Smooth muscle cell (in vitro differentiated cells): Measurements from ENCODE around the gene NUF2. TPM values are rescaled to one million over a fixed set of nuclear protein-coding genes. Genes with fewer than 3 reads are reported as not detected.

ENCODE experiments used
- DNase-seq: peaks from one replicate; lab custom pipeline; 2025; ENCODE audit not compliant: unreplicated experiment; lab: John Stamatoyannopoulos, UW
- H2AFZ ChIP-seq: fragments of 200-600 bp; sonication (generic); 2 replicates; pipeline ENCODE4 v1.6.0; 2016; ENCODE audit warnings: antibody characterized with exemption, low read depth, mild to moderate bottlenecking
- H3F3A ChIP-seq: fragments of 200-600 bp; sonication (generic); 2 replicates; pipeline ENCODE4 v1.6.0; 2017; ENCODE audit warnings: antibody characterized with exemption, low read depth
- H3K27ac ChIP-seq: fragments of 200-600 bp; sonication (generic); 2 replicates; pipeline ENCODE4 v1.5.1; 2016; ENCODE audit warnings: low read depth, mild to moderate bottlenecking
- H3K27me3 ChIP-seq: fragments of 200-600 bp; sonication (generic); 2 replicates; pipeline ENCODE4 v1.6.1; 2016; ENCODE audit warnings: low read depth, mild to moderate bottlenecking
- H3K36me3 ChIP-seq: fragments of 200-600 bp; sonication (generic); 2 replicates; pipeline ENCODE4 v1.5.1; 2016; ENCODE audit warnings: low read depth
- H3K4me1 ChIP-seq: fragments of 200-600 bp; sonication (generic); 2 replicates; pipeline ENCODE4 v1.5.1; 2016; ENCODE audit warnings: low read depth
- H3K4me2 ChIP-seq: fragments of 200-600 bp; sonication (generic); 2 replicates; pipeline ENCODE4 v1.6.0; 2016; ENCODE audit warnings: mild to moderate bottlenecking
- H3K4me3 ChIP-seq: fragments of 200-600 bp; sonication (generic); 2 replicates; pipeline ENCODE4 v1.5.1; 2016; ENCODE audit warnings: mild to moderate bottlenecking
- H3K79me2 ChIP-seq: fragments of 200-600 bp; sonication (generic); 2 replicates; pipeline ENCODE4 v1.6.0; 2016; ENCODE audit warnings: low read depth, mild to moderate bottlenecking
- H3K9ac ChIP-seq: fragments of 200-600 bp; sonication (generic); 2 replicates; pipeline ENCODE4 v1.6.0; 2016; ENCODE audit warnings: low read depth
- H3K9me3 ChIP-seq: fragments of 200-600 bp; sonication (generic); replicated peaks from 2 replicates; pipeline ENCODE4 v1.5.1; 2016; ENCODE audit warnings: low read depth
- H4K20me1 ChIP-seq: fragments of 200-600 bp; sonication (generic); 2 replicates; pipeline ENCODE4 v1.6.0; 2016; ENCODE audit warnings: low read depth
- CTCF ChIP-seq: fragments of 200-600 bp; sonication (generic); IDR thresholded peaks from 2 replicates; pipeline ENCODE4 v1.5.1; 2017; ENCODE audit warnings: borderline replicate concordance, mild to moderate bottlenecking, antibody characterized with exemption; ENCODE audit not compliant: insufficient read depth, poor library complexity, severe bottlenecking
- WGBS: methylation state at CpG from one replicate; pipeline ENCODE4 v1.1.7; 2016; ENCODE audit warnings: low lambda C conversion rate; 5-methylcytosine and 5-hydroxymethylcytosine counted together
- polyA plus RNA-seq: library from polyadenylated mRNA; unstranded; fragments of >200 nt; fragmentation: Nextera tagmentation; extraction: Ambion mirVana; gene quantifications from 2 replicates; pipeline ENCODE4 v1.2.1, GENCODE V29; 2016
- total RNA-seq: library from RNA; depleted of rRNA; stranded (reverse); fragments of >200 nt; gene quantifications from 2 replicates; pipeline ENCODE4 v1.2.3, GENCODE V29; 2014

Gene NUF2
- total and polyA plus RNA-seq, 2 experiments from 2014 or later, result 3.1 to 6.2 TPM

GRCh38 chr1:163378554-163378953 is 56.8 kb downstream of the NUF2 start:
- Histone ChIP-seq H3K79me2 (no peaks in the 10 kb centered on the region), H3K4me1 (no peaks in the 10 kb centered on the region), H4K20me1 (no peaks in the 10 kb centered on the region), H3F3A (no peaks in the 10 kb centered on the region), H3K9ac (no peak overlapping the region), H3K4me2 (no peak overlapping the region), H3K27ac (no peak overlapping the region), H3K27me3 (no peaks in the 10 kb centered on the region), H3K36me3 (no peaks in the 10 kb centered on the region), H3K4me3 (no peak overlapping the region), H2AFZ (no peak overlapping the region), H3K9me3 (no peaks in the 10 kb centered on the region)
- no peak for TF ChIP-seq CTCF
- DNase-seq, result no peak
- WGBS, result 95% methylated on average over 2 of the region's 2 CpGs

GRCh38 chr1:163379801-163380200 is 58.0 kb downstream of the NUF2 start:
- H3F3A ChIP-seq, result no peaks in the 10 kb centered on the region
- H3K79me2 ChIP-seq, result no peaks in the 10 kb centered on the region
- no peak overlapping the region for H3K27ac ChIP-seq
- 90% methylated on average over 4 of the region's 4 CpGs for WGBS
- TF ChIP-seq CTCF, result no peak
- H2AFZ ChIP-seq, result no peak overlapping the region
- H3K4me1 ChIP-seq, result no peaks in the 10 kb centered on the region
- H3K4me2 ChIP-seq, result no peak overlapping the region
- H3K36me3 ChIP-seq, result no peaks in the 10 kb centered on the region
- H3K9me3 ChIP-seq, result no peaks in the 10 kb centered on the region
- H4K20me1 ChIP-seq, result no peaks in the 10 kb centered on the region
- no peak overlapping the region for H3K4me3 ChIP-seq
- DNase-seq, result no peak
- H3K9ac ChIP-seq, result no peak overlapping the region
- H3K27me3 ChIP-seq, result no peaks in the 10 kb centered on the region

- H3K27ac ChIP-seq, result no peak overlapping the region
Observed at GRCh38 chr1:163381487-163382184, 59.9 kb downstream of the NUF2 start.

More at GRCh38 chr1:163381487-163382184, 59.9 kb downstream of the NUF2 start:
- no peaks in the 10 kb centered on the region for H3K36me3 ChIP-seq
- no peaks in the 10 kb centered on the region for H3K27me3 ChIP-seq
- no peaks in the 10 kb centered on the region for H4K20me1 ChIP-seq
- H3K9ac ChIP-seq, result no peak overlapping the region
- no peaks in the 10 kb centered on the region for H3F3A ChIP-seq
- no peak overlapping the region for H2AFZ ChIP-seq
- H3K4me3 ChIP-seq, result no peak overlapping the region
- DNase-seq, result no peak
- 75% methylated on average over 2 of the region's 2 CpGs for WGBS
- no peak for TF ChIP-seq CTCF
- H3K79me2 ChIP-seq, result no peaks in the 10 kb centered on the region
- H3K4me2 ChIP-seq, result no peak overlapping the region
- no peaks in the 10 kb centered on the region for H3K4me1 ChIP-seq
- no peaks in the 10 kb centered on the region for H3K9me3 ChIP-seq
